H1 (cell line): Measurements from ENCODE around the gene CPNE4. TPM values are rescaled to one million over a fixed set of nuclear protein-coding genes. Genes with fewer than 3 reads are reported as not detected.

Experiments
- EGR1 ChIP-seq: IDR thresholded peaks from 2 replicates; pipeline ENCODE4 v1.6.1; 2011; ENCODE audit warnings: low read depth, low read length, borderline replicate concordance
- FOSL1 ChIP-seq: IDR thresholded peaks from 2 replicates; pipeline ENCODE4 v1.6.1; 2011; ENCODE audit warnings: mild to moderate bottlenecking, low read depth, low read length, moderate library complexity; ENCODE audit not compliant: insufficient read depth
- RXRA ChIP-seq: IDR thresholded peaks from 2 replicates; pipeline ENCODE4 v1.6.1; 2011; ENCODE audit warnings: low read depth, mild to moderate bottlenecking, low read length, moderate library complexity; ENCODE audit not compliant: insufficient read depth
- SIN3A ChIP-seq, 2 experiments: IDR thresholded peaks in 1 of 2; conservative IDR thresholded peaks in 1 of 2; 2 replicates each; pipeline ENCODE4 v1.6.1; 2011 to 2012; ENCODE audit warnings: low read length in 2 of 2, improper control_type of control experiment in 1 of 2, low read depth in 1 of 2, mild to moderate bottlenecking in 1 of 2
- SRF ChIP-seq: IDR thresholded peaks from 2 replicates; pipeline ENCODE4 v1.6.1; 2011; ENCODE audit warnings: mild to moderate bottlenecking, low read depth, low read length, moderate library complexity
- TBP ChIP-seq: IDR thresholded peaks from 2 replicates; pipeline ENCODE4 v1.6.1; 2011; ENCODE audit warnings: low read depth, low read length, improper control_type of control experiment
- TEAD4 ChIP-seq: IDR thresholded peaks from 2 replicates; pipeline ENCODE4 v1.6.1; 2012; ENCODE audit warnings: low read depth, low read length, inconsistent platforms, mixed read lengths
- polyA plus RNA-seq, 7 experiments: library from polyadenylated mRNA; depleted of rRNA in 3 of 7; stranded (reverse) in 5 of 7; unstranded in 2 of 7; fragments of >200 nt in 5 of 7; fragments of 200-250 nt in 2 of 7; gene quantifications; 1 replicate in 5 of 7; 2 replicates in 1 of 7; 4 replicates in 1 of 7; pipeline versions ENCODE4 v1.2.1 to v1.2.3, GENCODE V29; 2011 to 2013; ENCODE audit warnings: missing spikeins in 2 of 7, mixed read lengths in 2 of 7
- total RNA-seq: library from RNA; stranded (reverse); fragmentation: NEBNext Ultra II Directional; extraction: Animal tissue kit (Norgen Biotek cat#: 25700); gene quantifications from 2 replicates; pipeline ENCODE4 v1.2.1, GENCODE V29; 2021
- TF ChIP-seq, protein P1 (sequence below): fragments of 300-600 bp; sonication (generic); IDR thresholded peaks from 2 replicates; pipeline ENCODE4 v1.7.1; 2012; ENCODE audit warnings: low read length, moderate library complexity, mild to moderate bottlenecking, inconsistent platforms; ENCODE audit not compliant: insufficient replicate concordance

CPNE4 gene
- total and polyA plus RNA-seq, 2 of the 8 experiments (the other 6 are each of a cell fraction or from before 2014, with no cell fraction given) = 0.82 to 3.8 TPM

DNA sequence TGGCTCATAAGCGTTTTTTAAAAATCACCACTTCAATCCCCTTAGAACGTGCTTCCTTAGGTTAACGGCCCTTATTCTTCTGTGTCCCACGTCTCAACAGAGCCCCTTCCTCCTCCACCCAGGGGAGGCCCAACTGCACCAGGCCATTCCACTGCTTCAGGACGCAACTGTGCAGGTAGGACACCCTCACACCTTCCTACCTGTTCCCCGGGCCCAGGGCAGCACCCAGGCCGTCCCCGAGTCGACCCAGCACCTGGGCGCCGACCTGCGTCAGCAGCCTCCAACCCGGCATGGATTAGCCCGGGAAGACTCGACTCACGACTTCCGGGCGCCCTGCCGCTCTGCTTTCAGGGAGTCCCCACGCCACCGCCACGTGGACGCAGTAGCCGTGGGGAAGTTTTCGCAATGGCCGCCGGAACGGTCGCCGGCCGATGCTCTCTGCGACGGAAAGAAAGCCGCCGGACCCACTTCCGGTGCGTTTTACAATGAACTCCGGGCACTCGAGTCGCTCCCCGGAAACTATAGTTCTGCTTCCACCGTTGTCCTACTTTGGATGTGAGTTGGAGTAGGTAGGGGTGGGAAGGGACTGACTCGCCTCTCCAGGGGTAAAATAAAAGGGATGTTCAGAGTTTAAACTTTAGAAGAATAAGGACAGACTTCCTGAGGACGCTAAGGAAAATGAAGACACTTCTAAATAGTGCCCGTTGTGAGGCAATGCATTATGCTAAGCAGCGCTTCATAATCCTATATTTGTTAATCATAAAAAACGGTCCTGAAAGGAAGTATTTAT is 532.1 kb downstream of the CPNE4 start, which contains the start of gene MRPL3 (continued):
- TF ChIP-seq SIN3A (conservative IDR thresholded peaks at IDR 0.05 in 1 of 2, IDR thresholded peaks at IDR 0.05 in 1 of 2; ENCODE audit: low read depth in 1 of 2, low read length in 2 of 2) = peak in 1 of 2 experiments; percentile 28; a peak in 1 of 4 replicates
- peak; percentile 68; the same call in 1 of the 2 replicates for TF ChIP-seq SRF
- TF ChIP-seq TEAD4 = 0 out of 2 replicates have a peak, but pooled peaks have one; percentile 57
- TF ChIP-seq EGR1 = peak; percentile 64
- TF ChIP-seq TBP = peak; percentile 94
- TF ChIP-seq RXRA = no peak
- TF ChIP-seq, protein P1, sequence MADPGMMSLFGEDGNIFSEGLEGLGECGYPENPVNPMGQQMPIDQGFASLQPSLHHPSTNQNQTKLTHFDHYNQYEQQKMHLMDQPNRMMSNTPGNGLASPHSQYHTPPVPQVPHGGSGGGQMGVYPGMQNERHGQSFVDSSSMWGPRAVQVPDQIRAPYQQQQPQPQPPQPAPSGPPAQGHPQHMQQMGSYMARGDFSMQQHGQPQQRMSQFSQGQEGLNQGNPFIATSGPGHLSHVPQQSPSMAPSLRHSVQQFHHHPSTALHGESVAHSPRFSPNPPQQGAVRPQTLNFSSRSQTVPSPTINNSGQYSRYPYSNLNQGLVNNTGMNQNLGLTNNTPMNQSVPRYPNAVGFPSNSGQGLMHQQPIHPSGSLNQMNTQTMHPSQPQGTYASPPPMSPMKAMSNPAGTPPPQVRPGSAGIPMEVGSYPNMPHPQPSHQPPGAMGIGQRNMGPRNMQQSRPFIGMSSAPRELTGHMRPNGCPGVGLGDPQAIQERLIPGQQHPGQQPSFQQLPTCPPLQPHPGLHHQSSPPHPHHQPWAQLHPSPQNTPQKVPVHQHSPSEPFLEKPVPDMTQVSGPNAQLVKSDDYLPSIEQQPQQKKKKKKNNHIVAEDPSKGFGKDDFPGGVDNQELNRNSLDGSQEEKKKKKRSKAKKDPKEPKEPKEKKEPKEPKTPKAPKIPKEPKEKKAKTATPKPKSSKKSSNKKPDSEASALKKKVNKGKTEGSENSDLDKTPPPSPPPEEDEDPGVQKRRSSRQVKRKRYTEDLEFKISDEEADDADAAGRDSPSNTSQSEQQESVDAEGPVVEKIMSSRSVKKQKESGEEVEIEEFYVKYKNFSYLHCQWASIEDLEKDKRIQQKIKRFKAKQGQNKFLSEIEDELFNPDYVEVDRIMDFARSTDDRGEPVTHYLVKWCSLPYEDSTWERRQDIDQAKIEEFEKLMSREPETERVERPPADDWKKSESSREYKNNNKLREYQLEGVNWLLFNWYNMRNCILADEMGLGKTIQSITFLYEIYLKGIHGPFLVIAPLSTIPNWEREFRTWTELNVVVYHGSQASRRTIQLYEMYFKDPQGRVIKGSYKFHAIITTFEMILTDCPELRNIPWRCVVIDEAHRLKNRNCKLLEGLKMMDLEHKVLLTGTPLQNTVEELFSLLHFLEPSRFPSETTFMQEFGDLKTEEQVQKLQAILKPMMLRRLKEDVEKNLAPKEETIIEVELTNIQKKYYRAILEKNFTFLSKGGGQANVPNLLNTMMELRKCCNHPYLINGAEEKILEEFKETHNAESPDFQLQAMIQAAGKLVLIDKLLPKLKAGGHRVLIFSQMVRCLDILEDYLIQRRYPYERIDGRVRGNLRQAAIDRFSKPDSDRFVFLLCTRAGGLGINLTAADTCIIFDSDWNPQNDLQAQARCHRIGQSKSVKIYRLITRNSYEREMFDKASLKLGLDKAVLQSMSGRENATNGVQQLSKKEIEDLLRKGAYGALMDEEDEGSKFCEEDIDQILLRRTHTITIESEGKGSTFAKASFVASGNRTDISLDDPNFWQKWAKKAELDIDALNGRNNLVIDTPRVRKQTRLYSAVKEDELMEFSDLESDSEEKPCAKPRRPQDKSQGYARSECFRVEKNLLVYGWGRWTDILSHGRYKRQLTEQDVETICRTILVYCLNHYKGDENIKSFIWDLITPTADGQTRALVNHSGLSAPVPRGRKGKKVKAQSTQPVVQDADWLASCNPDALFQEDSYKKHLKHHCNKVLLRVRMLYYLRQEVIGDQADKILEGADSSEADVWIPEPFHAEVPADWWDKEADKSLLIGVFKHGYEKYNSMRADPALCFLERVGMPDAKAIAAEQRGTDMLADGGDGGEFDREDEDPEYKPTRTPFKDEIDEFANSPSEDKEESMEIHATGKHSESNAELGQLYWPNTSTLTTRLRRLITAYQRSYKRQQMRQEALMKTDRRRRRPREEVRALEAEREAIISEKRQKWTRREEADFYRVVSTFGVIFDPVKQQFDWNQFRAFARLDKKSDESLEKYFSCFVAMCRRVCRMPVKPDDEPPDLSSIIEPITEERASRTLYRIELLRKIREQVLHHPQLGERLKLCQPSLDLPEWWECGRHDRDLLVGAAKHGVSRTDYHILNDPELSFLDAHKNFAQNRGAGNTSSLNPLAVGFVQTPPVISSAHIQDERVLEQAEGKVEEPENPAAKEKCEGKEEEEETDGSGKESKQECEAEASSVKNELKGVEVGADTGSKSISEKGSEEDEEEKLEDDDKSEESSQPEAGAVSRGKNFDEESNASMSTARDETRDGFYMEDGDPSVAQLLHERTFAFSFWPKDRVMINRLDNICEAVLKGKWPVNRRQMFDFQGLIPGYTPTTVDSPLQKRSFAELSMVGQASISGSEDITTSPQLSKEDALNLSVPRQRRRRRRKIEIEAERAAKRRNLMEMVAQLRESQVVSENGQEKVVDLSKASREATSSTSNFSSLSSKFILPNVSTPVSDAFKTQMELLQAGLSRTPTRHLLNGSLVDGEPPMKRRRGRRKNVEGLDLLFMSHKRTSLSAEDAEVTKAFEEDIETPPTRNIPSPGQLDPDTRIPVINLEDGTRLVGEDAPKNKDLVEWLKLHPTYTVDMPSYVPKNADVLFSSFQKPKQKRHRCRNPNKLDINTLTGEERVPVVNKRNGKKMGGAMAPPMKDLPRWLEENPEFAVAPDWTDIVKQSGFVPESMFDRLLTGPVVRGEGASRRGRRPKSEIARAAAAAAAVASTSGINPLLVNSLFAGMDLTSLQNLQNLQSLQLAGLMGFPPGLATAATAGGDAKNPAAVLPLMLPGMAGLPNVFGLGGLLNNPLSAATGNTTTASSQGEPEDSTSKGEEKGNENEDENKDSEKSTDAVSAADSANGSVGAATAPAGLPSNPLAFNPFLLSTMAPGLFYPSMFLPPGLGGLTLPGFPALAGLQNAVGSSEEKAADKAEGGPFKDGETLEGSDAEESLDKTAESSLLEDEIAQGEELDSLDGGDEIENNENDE = no peak
- no peak for TF ChIP-seq FOSL1
- TF ChIP-seq, all 59 proteins: peak for 31
